ENCODE results near the gene IMMP2L. TPM values are rescaled to one million over a fixed set of nuclear protein-coding genes. Genes with fewer than 3 reads are reported as not detected.

The IMMP2L gene
- total and polyA plus RNA-seq, 4 donors = 24.3 to 32.9 (median 26.8) TPM

DNA sequence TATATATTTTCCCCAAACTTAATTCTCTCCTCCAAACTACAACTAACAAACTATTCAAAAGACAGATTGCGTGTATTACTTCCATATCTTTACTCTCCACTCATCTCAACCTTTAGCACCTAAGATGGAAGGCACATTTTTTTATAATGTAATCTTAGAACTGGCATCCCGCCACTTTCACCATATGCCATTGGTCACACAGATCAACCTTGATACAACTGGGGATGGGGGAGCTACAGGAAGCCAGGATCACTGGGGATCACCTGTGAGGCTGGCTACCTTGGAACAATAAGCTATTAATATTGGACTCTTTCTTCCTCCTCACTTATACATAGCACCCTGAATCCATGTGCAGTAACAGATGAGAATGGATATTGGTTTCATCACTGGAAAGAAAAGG lies 941.0 kb downstream of the IMMP2L start:
- DNase-seq (no peak), ATAC-seq (ENCODE audit: low FRiP score) (no peak)
- no peaks in the 10 kb centered on the region for H3K27me3 ChIP-seq (ENCODE audit: control insufficient read depth in 1 of 2, insufficient read depth in 2 of 2, low read length in 1 of 2)
- no peak overlapping the region for H3K27ac ChIP-seq (ENCODE audit: low read depth in 1 of 2, low read length in 2 of 2)
- H3K4me1 ChIP-seq (ENCODE audit: control insufficient read depth in 1 of 2, insufficient read depth in 2 of 2, low read length in 2 of 2) = no peaks in the 10 kb centered on the region
- no peak overlapping the region for H3K4me3 ChIP-seq (ENCODE audit: low read length in 2 of 2)
- intact Hi-C loops (cut with DNase I) = no loop called here
- WGBS, 2 donors = 91 to 94% methylated on average over 2 of the region's 2 CpGs
- H3K9me3 ChIP-seq (ENCODE audit: control insufficient read depth, low read length) = no peaks in the 10 kb centered on the region
- no peaks in the 10 kb centered on the region for H3K36me3 ChIP-seq (ENCODE audit: control insufficient read depth in 1 of 2, insufficient read depth in 2 of 2, low read length in 1 of 2)

DNA sequence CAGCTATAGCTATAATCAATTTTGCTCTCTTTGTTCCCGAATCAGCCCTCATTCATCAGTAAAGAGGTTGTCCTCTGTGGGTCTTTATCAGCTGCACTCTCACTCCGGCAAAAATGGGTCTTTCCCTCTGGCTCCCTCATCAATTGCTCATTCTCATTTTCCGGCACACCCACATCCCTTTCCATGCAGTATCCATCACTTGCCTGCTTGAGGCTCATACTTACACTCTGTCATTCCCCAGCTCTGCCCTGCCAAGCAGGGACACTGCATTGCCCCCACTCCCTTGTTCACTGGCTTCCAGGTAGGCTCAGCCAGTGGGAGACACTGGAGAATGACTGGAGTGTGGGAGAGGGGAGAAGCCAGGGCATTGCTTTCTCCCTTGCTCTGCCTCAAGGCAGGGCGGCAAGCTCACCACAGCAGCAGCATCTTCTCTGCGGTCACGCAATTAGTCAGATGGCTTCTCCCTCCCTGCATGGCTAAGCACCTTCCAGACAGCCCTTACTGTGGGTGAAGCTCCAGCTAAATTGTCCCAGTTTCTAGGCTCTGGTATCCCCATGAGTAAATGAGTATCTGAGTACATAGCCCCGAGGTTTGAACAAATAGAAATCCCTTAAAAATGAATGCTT lies 942.1 kb downstream of the IMMP2L start:
- Histone ChIP-seq H3K9me3 (ENCODE audit: control insufficient read depth, low read length) (no peaks in the 10 kb centered on the region), H3K4me3 (ENCODE audit: low read length in 2 of 2) (no peak overlapping the region), H3K27me3 (ENCODE audit: control insufficient read depth in 1 of 2, insufficient read depth in 2 of 2, low read length in 1 of 2) (no peaks in the 10 kb centered on the region), H3K27ac (ENCODE audit: low read depth in 1 of 2, low read length in 2 of 2) (no peak overlapping the region), H3K4me1 (ENCODE audit: control insufficient read depth in 1 of 2, insufficient read depth in 2 of 2, low read length in 2 of 2) (no peaks in the 10 kb centered on the region), H3K36me3 (ENCODE audit: control insufficient read depth in 1 of 2, insufficient read depth in 2 of 2, low read length in 1 of 2) (no peaks in the 10 kb centered on the region)
- intact Hi-C loops (cut with DNase I) = no loop called here
- WGBS, 2 donors = 88 to 89% methylated on average over 7 of the region's 7 CpGs
- ATAC-seq (ENCODE audit: low FRiP score) (no peak), DNase-seq (no peak)
